ENCODE measurements around the gene ZNF829.

The ZNF829 gene

GRCh38 chr19:36915992-36916830, at the start of gene ZNF829, which contains the start of gene ZNF568:
Gene ZNF829, minus strand, starts transcription at chr19:36916291. Its CDS starts 1,124 bp downstream, at chr19:36915167.
Gene ZNF568, plus strand, starts transcription at chr19:36916332. Its CDS starts 6,439 bp downstream, at chr19:36922771.
- FAIRE-seq, result no peak

- no peak for FAIRE-seq
These were observed 47.2 kb upstream of the ZNF829 start for GRCh38 chr19:36963280-36963679.

- FAIRE-seq, result no peak
These were observed 46.3 kb upstream of the ZNF829 start for GRCh38 chr19:36962346-36962745.

- no peak for FAIRE-seq
These were observed 34.4 kb upstream of the ZNF829 start for GRCh38 chr19:36950335-36951119.

- no peak for FAIRE-seq
These were observed 23.1 kb upstream of the ZNF829 start for GRCh38 chr19:36939153-36939552.

- no peak for FAIRE-seq
These were observed 15.6 kb upstream of the ZNF829 start for GRCh38 chr19:36931684-36932083.

GRCh38 chr19:36918090-36918489, 2.0 kb upstream of the ZNF829 start:
- no peak for FAIRE-seq

- no peak for FAIRE-seq
These were observed 900 bp upstream of the ZNF829 start for GRCh38 chr19:36916991-36917390.

- FAIRE-seq, result no peak
These were observed 17.7 kb downstream of the ZNF829 start for GRCh38 chr19:36898422-36898821.

GRCh38 chr19:36894849-36895383, 21.2 kb downstream of the ZNF829 start:
- no peak for FAIRE-seq

- no peak for FAIRE-seq
These were observed 24.2 kb downstream of the ZNF829 start for GRCh38 chr19:36891768-36892357.

- FAIRE-seq, result no peak
These were observed 38.8 kb downstream of the ZNF829 start for GRCh38 chr19:36876993-36877938.

GRCh38 chr19:36851898-36852297, 64.2 kb downstream of the ZNF829 start:
- FAIRE-seq, result no peak

GRCh38 chr19:36850559-36851442, 65.3 kb downstream of the ZNF829 start, which contains the start of gene ZNF345:
Gene ZNF345, plus strand, starts transcription at chr19:36850876. Its CDS starts 25,955 bp downstream, at chr19:36876831.
- FAIRE-seq, result no peak

- peak; percentile 84 for FAIRE-seq
These were observed 66.2 kb downstream of the ZNF829 start for GRCh38 chr19:36849701-36850558.

GRCh38 chr19:36847968-36848367, 68.1 kb downstream of the ZNF829 start:
- FAIRE-seq, result no peak

- peak; percentile 43 for FAIRE-seq
These were observed 77.2 kb downstream of the ZNF829 start for GRCh38 chr19:36838784-36839324.

Measured in A204.1 (cell line).